DMS 273 (cell line): ENCODE data around the gene CABLES1.
A peak's percentile ranks its signal among the peaks of the same experiment; 100 is the strongest.

Source experiments
- DNase-seq: peaks from one replicate; lab custom pipeline; 2025; ENCODE audit not compliant: unreplicated experiment; lab: John Stamatoyannopoulos, UW

The CABLES1 gene

GRCh38 chr18:23166891-23167541 is 31.7 kb downstream of the CABLES1 start:
- DNase-seq, result no peak

DNA sequence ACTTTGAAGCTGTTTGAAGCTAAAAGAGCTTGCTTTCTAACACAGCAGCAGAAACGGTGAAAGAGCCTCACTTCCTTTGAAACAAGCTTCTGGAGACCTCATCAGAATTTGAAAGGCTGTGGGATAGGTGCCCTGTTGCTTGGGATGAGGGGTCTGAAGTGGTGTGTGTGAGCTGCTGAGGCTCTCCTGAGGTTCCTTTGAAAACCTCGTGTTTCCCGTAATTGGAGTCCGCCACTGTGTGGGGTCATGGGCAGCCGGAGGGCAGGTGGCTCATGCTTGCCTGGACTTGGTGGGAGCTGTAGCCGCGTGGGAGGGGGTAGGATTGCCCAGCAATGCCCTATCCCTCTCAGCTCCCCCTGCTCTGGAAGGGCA is 34.4 kb downstream of the CABLES1 start:
- DNase-seq, result no peak

GRCh38 chr18:23170137-23170536 is 34.9 kb downstream of the CABLES1 start:
- DNase-seq, result no peak

DNA sequence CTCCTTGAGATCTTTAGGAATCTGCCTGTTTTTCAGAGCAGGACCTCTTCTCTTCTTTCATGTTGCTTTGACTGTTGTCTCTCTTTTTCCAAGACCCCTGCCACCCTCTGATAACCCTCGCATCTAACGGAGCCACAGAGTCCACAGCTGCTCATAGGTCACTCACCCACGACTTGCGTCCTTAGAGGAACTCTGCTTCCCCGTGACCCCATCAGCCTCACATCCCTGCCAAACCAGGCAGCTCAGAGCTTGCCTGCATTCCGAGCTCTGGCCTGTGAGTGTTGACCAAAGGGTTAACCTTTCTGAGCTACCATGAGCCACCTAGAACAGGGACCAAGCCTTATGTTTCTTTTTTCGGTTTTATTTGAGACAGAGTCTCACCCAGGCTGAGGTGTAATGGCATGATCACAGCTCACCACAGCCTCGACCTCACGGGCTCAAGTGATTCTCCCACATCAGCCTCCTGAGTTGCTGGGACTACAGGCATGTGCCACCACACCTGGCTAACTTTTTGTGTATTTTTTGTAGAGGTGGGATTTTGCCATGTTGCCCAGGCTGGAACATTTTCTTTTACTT is 36.4 kb downstream of the CABLES1 start:
- no peak for DNase-seq

- DNase-seq, result no peak
Observed at GRCh38 chr18:23172591-23173380, 37.5 kb downstream of the CABLES1 start.

DNA sequence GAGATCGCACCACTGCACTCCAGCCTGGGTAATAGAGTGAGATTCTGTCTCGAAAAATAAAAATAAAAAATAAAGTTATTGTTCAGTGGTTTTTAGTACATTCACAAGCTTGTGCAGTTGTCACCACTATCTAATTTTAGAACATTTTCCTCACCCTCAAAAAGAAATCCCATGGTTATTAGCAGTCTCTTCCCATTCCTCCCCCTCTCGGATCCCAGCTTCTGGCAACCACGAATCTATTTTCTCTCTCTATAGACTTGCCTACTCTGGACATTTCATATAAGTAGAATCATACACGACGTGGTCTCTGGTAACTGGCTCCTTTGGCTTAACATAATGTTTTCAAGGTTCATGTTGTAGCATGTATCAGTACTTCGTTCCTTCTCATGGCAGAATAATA is 38.6 kb downstream of the CABLES1 start:
- DNase-seq, result no peak

DNA sequence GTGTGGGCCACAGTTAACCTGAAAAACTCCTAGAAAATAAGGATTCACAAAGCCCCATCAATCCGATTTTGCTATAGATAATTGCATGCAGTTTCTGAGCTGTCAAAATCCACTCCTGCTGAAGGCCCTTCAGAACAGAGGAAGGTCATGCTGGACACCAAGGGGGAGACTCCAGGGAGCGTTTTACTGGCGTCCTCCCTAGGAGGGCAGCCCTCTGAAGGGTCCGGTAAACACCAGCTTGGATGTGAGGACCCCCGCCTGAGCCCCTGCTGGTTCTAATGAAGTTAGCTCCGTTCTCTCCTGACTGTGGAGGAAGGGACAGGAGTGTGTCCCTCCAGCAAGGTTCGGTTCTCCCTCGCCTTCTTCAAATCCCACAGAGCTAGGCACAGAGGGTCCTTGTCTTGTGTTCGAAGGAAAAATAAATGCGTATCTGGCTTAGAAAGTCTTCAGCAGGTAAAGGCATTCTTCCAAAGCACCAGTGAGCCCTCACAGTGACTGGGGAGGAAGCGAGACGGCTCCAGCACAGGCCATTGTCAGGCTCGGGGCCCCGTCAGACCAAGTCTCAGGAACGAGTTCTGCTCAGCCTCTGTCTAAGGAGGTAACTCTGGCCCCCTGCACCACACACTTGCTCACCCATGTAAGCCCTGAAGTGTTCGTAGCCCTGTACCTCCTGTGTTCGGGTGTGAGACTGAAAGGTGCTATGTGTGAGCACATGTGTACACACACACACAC is 41.6 kb downstream of the CABLES1 start:
- DNase-seq, result no peak

DNA sequence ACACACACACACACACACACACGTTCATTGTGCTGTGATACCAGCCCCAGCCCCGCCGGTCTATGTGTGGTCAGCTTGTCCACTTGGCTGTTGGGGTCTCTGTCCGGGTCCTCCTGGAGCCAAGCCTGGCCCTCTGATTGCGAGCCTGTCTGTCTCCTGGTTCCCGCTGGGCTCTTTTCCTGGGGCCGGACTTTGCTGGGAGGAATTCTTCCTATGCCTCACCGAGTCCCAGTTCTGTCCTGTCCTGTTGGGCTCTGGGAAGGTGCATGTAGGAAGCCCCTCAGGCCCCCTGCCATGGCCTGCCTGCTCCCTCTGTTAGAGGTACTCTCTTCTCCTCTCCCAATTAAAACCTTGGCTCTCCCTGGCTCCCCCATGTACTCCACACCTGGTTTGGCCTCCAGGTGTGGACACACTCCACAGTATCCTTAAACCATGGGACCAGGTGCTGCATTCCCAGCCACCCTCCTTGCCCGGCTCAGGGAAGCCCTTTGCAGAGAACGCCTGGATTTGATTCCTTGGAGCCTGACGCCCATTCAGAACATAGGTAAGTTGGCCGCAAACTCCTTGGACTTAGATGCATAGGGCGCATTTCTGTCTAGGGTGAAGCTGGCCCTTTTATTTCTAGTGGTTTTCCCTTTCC is 42.3 kb downstream of the CABLES1 start:
- DNase-seq, result no peak

- no peak for DNase-seq
Observed at GRCh38 chr18:23178201-23178600, 42.9 kb downstream of the CABLES1 start.

GRCh38 chr18:23178661-23179081 is 43.4 kb downstream of the CABLES1 start:
- no peak for DNase-seq

GRCh38 chr18:23179416-23179815 is 44.1 kb downstream of the CABLES1 start:
- DNase-seq, result no peak

GRCh38 chr18:23181547-23181946 is 46.3 kb downstream of the CABLES1 start:
- peak; percentile 12 for DNase-seq

- DNase-seq, result no peak
Observed at GRCh38 chr18:23182606-23183005, 47.3 kb downstream of the CABLES1 start.

- peak; percentile 59 for DNase-seq
Observed at GRCh38 chr18:23183411-23184150, 48.3 kb downstream of the CABLES1 start.

DNA sequence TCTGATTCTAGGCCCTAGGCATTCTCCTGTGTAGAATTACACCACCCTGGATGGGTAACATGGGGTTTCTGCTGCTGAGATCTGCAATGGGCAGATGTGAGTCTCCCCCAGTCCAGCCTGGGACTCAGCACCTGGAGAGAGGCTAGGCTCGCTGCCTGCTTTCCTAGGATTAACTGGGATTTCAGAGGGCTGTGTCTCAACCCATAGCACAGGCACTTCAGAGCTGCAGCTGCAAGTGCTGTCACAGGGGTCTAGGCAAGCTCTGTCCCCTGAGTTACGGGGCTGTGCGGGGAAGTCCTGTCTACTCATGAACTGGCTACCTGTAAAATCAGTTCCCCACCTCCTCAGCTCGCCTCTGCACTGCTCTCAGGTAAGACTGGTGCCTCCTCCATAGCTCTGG is 51.5 kb downstream of the CABLES1 start:
- no peak for DNase-seq

DNA sequence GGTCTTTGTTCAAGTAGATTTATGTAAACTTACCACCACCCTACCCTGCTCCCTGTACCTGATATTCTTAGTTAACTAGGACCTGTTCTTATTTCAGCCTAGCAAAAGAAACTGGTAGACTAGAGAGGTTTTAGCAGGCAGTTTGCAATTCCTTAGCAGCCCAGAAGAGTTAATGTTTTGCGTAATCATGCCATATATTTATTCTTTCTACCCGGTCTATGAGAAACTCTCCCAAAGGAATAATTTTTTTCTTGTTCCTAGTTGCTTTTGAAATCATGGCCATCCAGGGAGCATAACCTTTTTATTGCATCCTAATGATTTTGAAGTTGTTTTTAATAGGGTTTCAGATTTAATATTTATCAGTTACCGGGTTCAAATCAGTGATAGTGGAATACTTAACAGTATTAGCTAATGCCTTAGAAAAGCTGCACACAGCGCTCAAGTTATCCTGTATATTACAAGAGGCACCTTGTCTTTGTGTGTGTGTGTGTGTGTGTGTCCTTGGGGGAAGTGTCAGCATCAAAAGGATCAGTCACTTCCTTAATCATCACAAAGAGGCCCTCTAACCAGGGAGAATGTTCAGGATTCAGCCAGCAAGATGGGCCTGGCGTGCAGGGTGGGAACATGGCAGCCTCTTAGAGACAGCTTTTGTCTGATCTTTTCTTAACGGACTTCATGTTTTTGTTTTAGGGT is 52.9 kb downstream of the CABLES1 start:
- no peak for DNase-seq

DNA sequence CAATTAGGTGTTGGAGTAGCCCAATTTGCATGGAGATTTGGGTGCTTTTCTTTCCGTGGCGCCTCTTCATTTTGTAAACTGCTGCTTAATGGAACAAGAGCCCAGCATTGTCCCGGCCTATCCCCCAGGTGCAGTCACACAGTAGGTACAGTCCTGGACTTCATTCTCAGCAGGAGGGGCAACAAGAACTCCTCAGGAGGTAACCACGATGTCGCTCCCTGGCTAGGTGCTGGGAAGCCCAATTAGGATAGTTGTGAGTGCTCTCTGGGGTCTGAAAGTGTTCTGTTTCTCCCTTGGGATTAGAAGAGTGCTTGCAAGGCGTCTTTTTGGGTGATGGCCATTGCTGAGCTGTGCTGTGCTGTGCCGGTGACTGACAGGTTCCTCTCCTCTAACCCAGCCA is 53.8 kb downstream of the CABLES1 start:
- no peak for DNase-seq

DNA sequence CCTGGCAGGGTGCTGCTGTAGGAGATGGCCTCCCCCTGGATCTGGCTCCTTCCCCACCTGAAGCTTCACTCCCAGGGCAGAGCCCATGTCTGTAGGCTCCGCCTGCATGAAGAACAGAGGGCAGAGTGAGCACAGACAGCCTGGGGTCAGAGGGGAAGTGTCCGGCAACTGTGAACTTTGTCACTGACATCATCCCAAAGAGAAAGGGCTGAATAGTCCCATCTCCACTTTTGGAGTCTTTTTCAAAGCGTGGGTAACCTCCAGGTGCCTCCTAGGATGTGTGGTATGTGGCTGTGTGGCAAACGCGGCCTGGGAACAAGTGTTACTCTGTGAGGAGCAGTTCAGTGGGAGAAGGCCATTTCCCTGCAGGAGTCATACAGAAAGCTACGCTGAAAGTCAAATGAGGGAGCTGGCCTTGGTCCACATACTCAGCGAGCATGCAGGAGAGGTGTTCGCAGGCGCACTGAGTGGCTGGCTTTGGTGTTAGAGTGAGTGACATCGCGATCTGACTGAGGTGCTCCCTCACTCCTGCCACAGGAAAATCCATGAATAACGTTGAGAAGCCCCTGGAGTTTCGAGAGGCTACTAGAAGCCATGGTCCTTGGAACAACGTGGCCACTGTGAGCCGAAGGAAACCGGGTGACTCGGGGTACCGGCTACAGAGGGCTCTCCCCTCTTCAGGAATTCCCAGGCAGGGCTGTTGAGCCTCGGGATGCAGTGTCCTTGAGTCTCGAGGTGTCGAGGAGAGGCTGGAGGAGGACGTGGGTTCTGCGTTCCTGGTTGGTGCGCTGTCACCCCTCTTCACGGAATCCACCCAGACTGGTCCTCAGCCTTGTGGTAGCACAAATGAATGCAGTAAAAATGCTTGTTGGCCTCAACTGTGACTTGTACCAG is 54.7 kb downstream of the CABLES1 start:
- no peak for DNase-seq

- DNase-seq, result no peak
Observed at GRCh38 chr18:23191232-23191631, 55.9 kb downstream of the CABLES1 start.
